ENCODE measurements around the gene NLRP1. TPM values are rescaled to one million over a fixed set of nuclear protein-coding genes. Genes with fewer than 3 reads are reported as not detected.

Gene NLRP1
- total and polyA plus RNA-seq, 2 experiments from 2014 or later: 17.5 to 33.4 TPM

DNA sequence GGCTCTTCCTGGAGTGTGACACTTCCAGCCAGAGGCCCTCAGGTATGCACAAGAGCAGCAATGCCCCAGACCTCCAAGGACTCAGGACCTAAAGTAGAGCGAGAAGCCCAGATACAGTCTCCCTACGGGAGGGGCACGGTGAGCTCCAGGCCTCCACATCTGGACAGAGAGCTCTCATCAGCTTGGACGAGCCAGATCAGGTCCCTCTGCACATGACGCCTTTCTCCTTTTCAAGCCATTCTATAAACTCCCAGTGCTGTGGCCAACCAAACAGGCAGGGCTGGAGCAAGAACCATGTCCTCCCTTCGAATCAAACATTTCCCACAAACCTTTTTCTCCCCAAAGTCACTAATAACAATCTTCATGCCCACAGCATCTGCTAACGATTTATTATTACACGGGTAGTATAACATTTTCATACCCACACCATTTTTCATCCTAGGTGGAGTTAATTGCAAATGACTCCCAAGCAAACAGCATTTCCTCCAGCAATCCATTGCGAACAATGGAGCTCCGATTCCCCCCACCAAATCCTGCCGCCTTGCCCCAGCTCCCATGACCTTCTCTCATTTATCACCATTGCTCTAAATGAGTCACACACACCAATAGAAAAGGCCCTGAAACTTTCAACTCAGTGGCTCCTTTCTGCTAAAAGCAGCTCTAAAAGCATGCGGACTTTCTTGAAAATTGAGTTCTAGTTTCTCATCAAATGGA, 24.2 kb upstream of the NLRP1 start:
- no peak for DNase-seq
- H3K27me3 ChIP-seq (replicated peaks; ENCODE audit: insufficient read depth): peaks cover 31% of the 10 kb centered on the region
- no peaks in the 10 kb centered on the region for H3K4me1 ChIP-seq (ENCODE audit: insufficient read depth)
- no peaks in the 10 kb centered on the region for H3K9me2 ChIP-seq (ENCODE audit: insufficient read depth)
- H3K79me2 ChIP-seq (ENCODE audit: insufficient read depth): no peaks in the 10 kb centered on the region
- no peak overlapping the region for H3K4me2 ChIP-seq (ENCODE audit: unreplicated experiment)
- no peak overlapping the region for H3K4me3 ChIP-seq
- H4K20me1 ChIP-seq (ENCODE audit: insufficient read depth): no peaks in the 10 kb centered on the region
- H3K9ac ChIP-seq: no peak overlapping the region
- no peak overlapping the region for H3K27ac ChIP-seq
- 26% methylated on average over 12 of the region's 12 CpGs for WGBS, 2 experiments (ENCODE audit: low coverage in 1 of 2, low lambda C conversion rate in 2 of 2, missing lambda C conversion rate in 2 of 2)
- no peak overlapping the region for H2AFZ ChIP-seq
- in situ Hi-C loops (cut with MboI): no loop called here
- H3F3A ChIP-seq (ENCODE audit: insufficient read depth): no peaks in the 10 kb centered on the region
- no peaks in the 10 kb centered on the region for H3K36me3 ChIP-seq (ENCODE audit: low read depth)
- H3K9me3 ChIP-seq (ENCODE audit: low read depth): no peaks in the 10 kb centered on the region
- TF ChIP-seq EZH2phosphoT487 (IDR thresholded peaks at IDR 0.05; ENCODE audit: insufficient read depth, low read depth): no peak
- TF ChIP-seq EZH2 (IDR thresholded peaks at IDR 0.05; ENCODE audit: insufficient read depth, poor library complexity, severe bottlenecking): no peak

- H2AFZ ChIP-seq: no peak overlapping the region
- no peaks in the 10 kb centered on the region for H3K9me3 ChIP-seq (ENCODE audit: low read depth)
- no peak for DNase-seq
- TF ChIP-seq EZH2phosphoT487 (IDR thresholded peaks at IDR 0.05; ENCODE audit: insufficient read depth, low read depth) (no peak), EZH2 (IDR thresholded peaks at IDR 0.05; ENCODE audit: insufficient read depth, poor library complexity, severe bottlenecking) (no peak)
- H3K9me2 ChIP-seq (ENCODE audit: insufficient read depth): no peaks in the 10 kb centered on the region
- H3K9ac ChIP-seq: no peak overlapping the region
- no peaks in the 10 kb centered on the region for H3K4me1 ChIP-seq (ENCODE audit: insufficient read depth)
- in situ Hi-C loops (cut with MboI): no loop called here
- H3K79me2 ChIP-seq (ENCODE audit: insufficient read depth): no peaks in the 10 kb centered on the region
- H3K4me2 ChIP-seq (ENCODE audit: unreplicated experiment): no peak overlapping the region
- WGBS, 2 experiments (ENCODE audit: low coverage in 1 of 2, low lambda C conversion rate in 2 of 2, missing lambda C conversion rate in 2 of 2): 31 to 45% methylated on average over 3 of the region's 3 CpGs
- H3K4me3 ChIP-seq: no peak overlapping the region
- H3F3A ChIP-seq (ENCODE audit: insufficient read depth): no peaks in the 10 kb centered on the region
- no peaks in the 10 kb centered on the region for H3K36me3 ChIP-seq (ENCODE audit: low read depth)
- no peak overlapping the region for H3K27ac ChIP-seq
- H4K20me1 ChIP-seq (ENCODE audit: insufficient read depth): no peaks in the 10 kb centered on the region
- H3K27me3 ChIP-seq (replicated peaks; ENCODE audit: insufficient read depth): peaks cover 29% of the 10 kb centered on the region; the same call in 1 of the 2 replicates
Measured at GRCh38 chr17:5607946-5608345, 23.6 kb upstream of the NLRP1 start.

- Histone ChIP-seq H3F3A (ENCODE audit: insufficient read depth) (no peaks in the 10 kb centered on the region), H3K27me3 (replicated peaks; ENCODE audit: insufficient read depth) (peaks cover 47% of the 10 kb centered on the region), H3K4me3 (no peak overlapping the region), H3K27ac (no peak overlapping the region), H3K36me3 (ENCODE audit: low read depth) (no peaks in the 10 kb centered on the region), H2AFZ (no peak overlapping the region), H3K79me2 (ENCODE audit: insufficient read depth) (no peaks in the 10 kb centered on the region), H3K9ac (no peak overlapping the region), H4K20me1 (ENCODE audit: insufficient read depth) (no peaks in the 10 kb centered on the region), H3K4me1 (ENCODE audit: insufficient read depth) (no peaks in the 10 kb centered on the region), H3K9me2 (ENCODE audit: insufficient read depth) (no peaks in the 10 kb centered on the region), H3K4me2 (ENCODE audit: unreplicated experiment) (no peak overlapping the region), H3K9me3 (ENCODE audit: low read depth) (no peaks in the 10 kb centered on the region)
- no peak for DNase-seq
- in situ Hi-C loops (cut with MboI): no loop called here
- 16 to 21% methylated on average over 4 of the region's 4 CpGs for WGBS, 2 experiments (ENCODE audit: low coverage in 1 of 2, low lambda C conversion rate in 2 of 2, missing lambda C conversion rate in 2 of 2)
- no peak for TF ChIP-seq EZH2 (IDR thresholded peaks at IDR 0.05; ENCODE audit: insufficient read depth, poor library complexity, severe bottlenecking)
- no peak for TF ChIP-seq EZH2phosphoT487 (IDR thresholded peaks at IDR 0.05; ENCODE audit: insufficient read depth, low read depth)
Measured at GRCh38 chr17:5605452-5605851, 21.1 kb upstream of the NLRP1 start.

DNA sequence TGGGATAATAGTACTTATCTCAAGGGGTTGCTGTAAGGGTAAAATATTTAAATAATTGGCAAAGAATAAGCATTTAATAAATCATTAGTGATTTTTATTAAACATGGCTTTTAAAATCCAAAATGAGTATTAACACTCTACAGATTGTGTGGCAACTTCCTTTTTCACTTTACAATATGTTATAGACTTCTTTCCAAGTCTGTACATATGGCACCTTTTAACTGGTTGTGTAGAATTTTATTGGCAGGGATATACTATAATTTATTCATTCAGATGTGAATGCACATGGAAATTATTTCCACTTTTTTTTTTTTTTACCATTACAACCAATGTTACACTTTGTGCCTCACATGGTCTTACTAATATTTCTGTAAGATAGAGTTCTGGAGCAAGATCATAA, 15.7 kb upstream of the NLRP1 start:
- Histone ChIP-seq H3K27ac (no peak overlapping the region), H3K4me3 (no peak overlapping the region), H3K4me1 (ENCODE audit: insufficient read depth) (no peaks in the 10 kb centered on the region), H2AFZ (no peak overlapping the region), H3K27me3 (replicated peaks; ENCODE audit: insufficient read depth) (peaks cover 56% of the 10 kb centered on the region), H4K20me1 (ENCODE audit: insufficient read depth) (no peaks in the 10 kb centered on the region), H3K9ac (no peak overlapping the region), H3K4me2 (ENCODE audit: unreplicated experiment) (no peak overlapping the region), H3F3A (ENCODE audit: insufficient read depth) (no peaks in the 10 kb centered on the region), H3K36me3 (ENCODE audit: low read depth) (no peaks in the 10 kb centered on the region), H3K79me2 (ENCODE audit: insufficient read depth) (no peaks in the 10 kb centered on the region), H3K9me2 (ENCODE audit: insufficient read depth) (no peaks in the 10 kb centered on the region), H3K9me3 (ENCODE audit: low read depth) (no peaks in the 10 kb centered on the region)
- in situ Hi-C loops (cut with MboI): no loop called here
- DNase-seq: no peak
- no peak for TF ChIP-seq EZH2 (IDR thresholded peaks at IDR 0.05; ENCODE audit: insufficient read depth, poor library complexity, severe bottlenecking)
- no peak for TF ChIP-seq EZH2phosphoT487 (IDR thresholded peaks at IDR 0.05; ENCODE audit: insufficient read depth, low read depth)

Data from GM23248 (cell line).